HG02884 (cell line): ENCODE results near the gene ST8SIA5.

Source experiments
- ATAC-seq: cut with Tn5 transposase; IDR thresholded peaks from one replicate; pipeline ENCODE4 v1.9.1; 2021; ENCODE audit warnings: mild to moderate bottlenecking, moderate library complexity; ENCODE audit not compliant: unreplicated experiment

Gene ST8SIA5

DNA sequence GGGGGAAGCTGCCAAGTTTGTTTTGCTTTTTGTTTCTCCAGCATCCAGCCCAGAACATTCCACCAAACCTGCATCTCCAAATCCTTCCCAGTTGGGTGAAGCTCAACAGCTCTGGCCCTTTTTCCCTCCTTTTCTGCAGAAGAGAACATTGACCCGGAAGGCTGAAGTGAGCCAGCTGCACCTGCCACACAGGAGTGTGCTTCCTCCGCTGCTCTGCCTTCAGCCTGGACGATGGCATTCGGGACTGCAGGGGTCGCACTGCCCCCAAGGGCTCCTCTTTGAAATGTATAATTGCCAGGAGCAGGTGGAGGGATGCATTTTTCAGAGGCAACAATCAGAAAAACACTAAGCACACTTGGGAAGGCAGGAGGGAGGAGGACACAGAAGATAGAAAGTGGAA lies 41.8 kb downstream of the ST8SIA5 start:
- no peak for ATAC-seq

- ATAC-seq: no peak
Observed at GRCh38 chr18:46712406-46712805, 44.4 kb downstream of the ST8SIA5 start.

GRCh38 chr18:46711444-46711863 lies 45.4 kb downstream of the ST8SIA5 start:
- no peak for ATAC-seq

- no peak for ATAC-seq
Observed at GRCh38 chr18:46706968-46707367, 49.9 kb downstream of the ST8SIA5 start.

DNA sequence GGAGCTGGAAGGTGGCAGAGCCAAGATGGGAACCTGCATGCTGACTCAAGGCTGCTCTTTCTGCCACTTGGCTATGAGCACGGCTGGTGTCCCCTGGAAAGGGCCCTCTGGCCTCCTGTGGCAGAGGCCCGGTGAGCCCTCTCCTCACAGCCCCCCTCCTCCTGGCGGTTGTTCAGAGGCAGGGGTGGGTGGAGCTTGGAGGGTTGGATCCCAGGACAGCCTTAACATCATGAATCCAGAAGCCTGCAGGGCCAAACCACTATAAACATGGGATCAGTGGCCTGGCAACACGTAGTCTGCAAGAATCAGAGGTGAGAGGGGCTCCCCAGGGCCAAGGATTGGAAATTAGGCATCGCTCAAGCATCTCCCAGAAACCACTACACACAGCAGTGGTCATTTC lies 51.3 kb downstream of the ST8SIA5 start:
- no peak for ATAC-seq

DNA sequence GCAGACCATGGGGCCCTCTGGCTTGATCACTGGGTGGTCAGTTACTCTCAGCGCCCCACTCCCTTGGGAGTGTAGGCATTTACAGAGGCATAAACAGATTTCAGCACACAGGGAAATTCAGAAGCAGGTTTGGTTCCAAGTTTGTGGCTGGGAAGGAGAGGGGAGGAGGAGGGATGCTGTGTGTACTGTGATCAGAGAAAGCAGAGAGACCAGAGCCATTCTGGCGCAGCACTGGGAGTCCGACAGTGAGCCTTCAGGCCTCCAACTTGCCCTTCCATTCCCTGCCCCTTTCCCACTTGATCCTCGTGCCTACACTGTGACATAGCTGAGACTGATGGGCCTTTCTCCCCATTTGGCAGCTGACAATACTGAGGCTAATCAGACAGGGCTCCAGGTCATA lies 52.0 kb downstream of the ST8SIA5 start:
- no peak for ATAC-seq

GRCh38 chr18:46704189-46704588 lies 52.7 kb downstream of the ST8SIA5 start:
- no peak for ATAC-seq

DNA sequence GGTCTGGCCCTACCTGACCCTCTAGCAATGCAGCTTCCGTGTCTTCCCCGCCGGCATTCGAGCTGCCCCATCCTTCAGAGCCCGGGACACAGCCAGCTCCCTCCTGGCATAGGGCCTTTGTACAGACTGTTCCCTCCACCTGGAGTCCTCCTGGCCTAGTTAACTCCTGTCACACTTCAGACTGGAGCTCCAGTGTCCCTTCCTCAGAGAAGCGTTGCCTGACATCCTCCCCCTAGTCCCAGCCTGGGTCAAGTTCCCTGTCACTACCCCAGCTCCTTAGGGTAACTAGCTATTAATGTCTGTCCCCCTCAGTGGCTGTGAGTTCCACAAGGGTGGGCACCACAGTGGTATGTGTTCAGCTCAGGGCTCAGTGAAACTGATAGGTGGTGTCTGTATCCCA lies 54.4 kb downstream of the ST8SIA5 start:
- ATAC-seq: no peak

- ATAC-seq: no peak
Observed at GRCh38 chr18:46700066-46700824, 56.6 kb downstream of the ST8SIA5 start.

DNA sequence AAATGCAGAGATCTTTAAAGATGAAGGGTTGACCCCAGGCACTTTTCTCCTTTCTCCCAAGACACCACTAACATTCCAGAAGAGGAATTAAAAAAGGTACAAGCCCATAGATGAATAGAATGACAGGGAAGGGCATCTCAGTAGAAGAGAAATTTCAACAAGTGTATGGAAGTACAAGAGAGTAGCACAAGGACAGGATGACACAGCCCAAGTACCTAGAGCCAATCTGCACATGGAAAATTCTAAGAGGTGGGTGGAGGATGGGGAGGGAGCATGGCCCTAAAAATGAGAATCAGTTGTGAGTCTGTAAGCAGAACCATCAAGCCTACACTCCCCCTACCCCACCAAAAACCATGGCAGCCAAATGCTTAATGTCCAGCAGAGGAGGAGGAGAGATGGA lies 60.2 kb downstream of the ST8SIA5 start:
- no peak for ATAC-seq

GRCh38 chr18:46696268-46696667 lies 60.6 kb downstream of the ST8SIA5 start:
- no peak for ATAC-seq

GRCh38 chr18:46693996-46694395 lies 62.9 kb downstream of the ST8SIA5 start:
- no peak for ATAC-seq

DNA sequence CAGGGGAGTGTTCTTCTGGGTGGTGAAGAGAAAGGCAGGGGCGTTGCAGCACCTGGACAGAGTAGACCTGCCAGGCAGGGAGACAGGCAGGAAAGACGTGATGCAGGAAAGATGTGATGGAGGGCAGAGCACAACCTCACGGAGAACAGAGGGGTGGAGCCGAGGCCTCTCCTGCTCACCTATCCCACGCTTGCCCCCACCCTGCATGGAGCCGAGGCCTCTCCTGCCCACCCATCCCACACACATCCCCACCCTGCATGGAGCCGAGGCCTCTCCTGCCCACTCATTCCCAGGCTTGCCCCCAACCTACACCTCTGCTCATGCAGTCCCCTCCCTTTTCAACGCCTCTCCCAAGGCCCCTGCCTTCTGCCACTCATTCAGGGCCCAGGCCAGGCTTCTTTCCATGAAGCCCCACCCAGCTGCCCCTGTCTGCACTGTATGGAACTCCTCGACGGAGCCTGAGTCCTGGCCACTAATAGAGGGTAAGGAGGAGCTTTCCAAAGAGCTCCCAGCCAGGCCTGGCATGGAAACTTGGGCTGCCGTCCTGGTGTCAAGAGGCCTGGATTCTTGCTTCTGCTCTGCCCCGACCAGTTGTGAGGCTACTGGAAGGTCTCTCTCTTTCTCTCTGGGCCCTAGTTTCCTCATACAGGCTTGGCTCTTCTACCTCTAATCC lies 67.9 kb downstream of the ST8SIA5 start:
- no peak for ATAC-seq

DNA sequence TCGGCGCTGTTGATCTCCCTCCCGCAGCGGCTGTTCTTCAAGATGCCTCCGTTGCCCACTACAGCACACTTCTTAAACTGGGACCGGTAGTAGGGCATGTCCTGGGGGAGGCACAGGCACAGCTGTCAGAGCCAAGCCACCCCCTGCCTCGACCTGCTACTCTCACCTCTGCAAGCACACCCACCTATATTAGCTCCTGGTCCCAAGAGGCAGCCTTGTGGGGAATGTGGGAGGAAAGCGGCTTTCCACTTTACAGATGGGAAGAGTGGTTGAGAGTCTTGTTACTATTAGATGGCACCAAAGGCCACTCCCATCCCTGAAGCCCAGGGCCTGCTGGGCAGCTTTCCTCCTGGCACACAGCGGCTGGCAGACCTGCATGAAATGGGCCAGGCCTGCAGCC lies 70.7 kb downstream of the ST8SIA5 start:
- no peak for ATAC-seq

DNA sequence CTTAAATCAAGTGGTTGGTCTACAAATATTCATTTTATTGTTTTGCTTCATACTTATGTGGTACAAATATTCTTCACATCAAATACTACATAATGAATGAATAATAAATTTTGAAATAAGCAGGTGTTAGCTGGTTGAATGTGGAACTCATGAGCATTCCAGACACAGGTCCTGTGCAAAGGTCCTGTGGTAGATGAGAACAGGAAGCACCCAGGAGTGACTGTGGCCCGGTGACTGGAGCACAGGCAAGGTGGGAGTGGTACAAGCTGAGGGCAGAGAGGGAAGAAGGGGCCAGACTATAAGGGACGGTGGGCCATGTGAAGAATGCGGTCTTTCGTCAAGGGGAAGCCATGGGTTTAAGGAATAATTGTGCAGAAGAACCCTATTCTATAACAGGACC lies 73.6 kb downstream of the ST8SIA5 start:
- no peak for ATAC-seq

GRCh38 chr18:46680784-46681695 lies 75.8 kb downstream of the ST8SIA5 start:
- ATAC-seq: no peak

- ATAC-seq: no peak
Observed at GRCh38 chr18:46679846-46680598, 76.8 kb downstream of the ST8SIA5 start.

DNA sequence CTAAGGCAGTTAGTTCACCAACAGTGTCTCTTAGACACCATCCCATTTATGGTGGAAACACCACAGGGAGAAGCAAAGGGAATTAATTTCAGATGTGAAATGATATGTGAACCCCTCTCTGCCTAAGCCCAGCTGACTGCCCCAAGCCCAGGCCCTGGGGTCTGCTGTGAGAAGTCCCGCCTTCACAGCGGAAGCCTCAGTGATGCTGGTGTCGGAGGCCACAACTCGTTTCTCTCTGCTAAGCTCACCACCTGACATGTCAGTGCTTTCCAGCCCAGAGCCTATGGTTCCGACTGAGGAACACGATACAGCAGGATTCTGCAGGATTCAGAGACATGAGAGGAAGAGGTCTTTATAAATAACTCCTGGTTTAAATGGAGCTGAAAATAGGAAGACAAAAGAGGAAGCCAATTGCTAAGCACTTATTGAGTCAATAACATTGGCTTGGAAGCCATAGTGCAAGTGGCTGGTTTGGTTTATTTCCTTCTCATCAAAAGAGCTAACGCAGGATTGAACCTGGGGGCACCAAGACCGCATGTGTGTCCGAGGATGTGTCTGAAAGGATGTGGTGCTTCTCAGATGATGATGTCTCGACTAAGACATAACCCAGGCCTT lies 78.0 kb downstream of the ST8SIA5 start:
- ATAC-seq: no peak

- ATAC-seq: no peak
Observed at GRCh38 chr18:46678041-46678440, 78.8 kb downstream of the ST8SIA5 start.

DNA sequence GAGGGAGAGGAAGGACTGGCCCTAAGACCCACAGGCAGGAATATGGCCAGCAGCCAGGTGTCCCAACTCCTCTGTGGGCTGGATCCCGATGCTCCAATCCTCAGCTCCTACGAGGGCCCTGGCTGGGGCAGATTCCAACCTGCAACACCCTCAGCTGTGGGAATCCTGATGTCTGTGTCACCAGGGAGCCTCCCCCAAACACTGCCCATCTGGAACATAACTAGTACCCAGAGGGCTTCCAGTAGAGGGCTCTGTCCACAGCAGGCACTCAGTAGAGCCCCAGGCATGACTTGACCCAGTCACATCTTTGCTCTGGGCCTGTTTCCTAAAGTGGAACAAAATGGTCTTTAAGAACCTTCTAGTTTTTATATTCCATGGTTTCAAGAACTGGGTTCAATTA lies 79.2 kb downstream of the ST8SIA5 start:
- no peak for ATAC-seq
